Effector CD8-positive, alpha-beta T cell (primary cell): ENCODE measurements around the gene LYVE1.
"Not testable (repeated sequence)": the region's sequence is repeated elsewhere in the genome, so short reads cannot be mapped to it uniquely, and the experiment has no call there.

Experiments
- DNase-seq: peaks from one replicate; lab custom pipeline; 2025; lab: John Stamatoyannopoulos, UW
- total RNA-seq, 4 experiments: gene quantifications; one replicate each; lab custom pipeline; 2026; lab: John Stamatoyannopoulos, UW

LYVE1 gene
- 0 reads per million in 4 experiments for total RNA-seq

- DNase-seq, result no peak
Observed at GRCh38 chr11:10568486-10568941, at the start of gene LYVE1. TSS of gene LYVE1 (minus strand) at chr11:10568665. CDS start at chr11:10568532, 133 bp downstream.

GRCh38 chr11:10617551-10617950 is 49.1 kb upstream of the LYVE1 start:
- no peak for DNase-seq

DNA sequence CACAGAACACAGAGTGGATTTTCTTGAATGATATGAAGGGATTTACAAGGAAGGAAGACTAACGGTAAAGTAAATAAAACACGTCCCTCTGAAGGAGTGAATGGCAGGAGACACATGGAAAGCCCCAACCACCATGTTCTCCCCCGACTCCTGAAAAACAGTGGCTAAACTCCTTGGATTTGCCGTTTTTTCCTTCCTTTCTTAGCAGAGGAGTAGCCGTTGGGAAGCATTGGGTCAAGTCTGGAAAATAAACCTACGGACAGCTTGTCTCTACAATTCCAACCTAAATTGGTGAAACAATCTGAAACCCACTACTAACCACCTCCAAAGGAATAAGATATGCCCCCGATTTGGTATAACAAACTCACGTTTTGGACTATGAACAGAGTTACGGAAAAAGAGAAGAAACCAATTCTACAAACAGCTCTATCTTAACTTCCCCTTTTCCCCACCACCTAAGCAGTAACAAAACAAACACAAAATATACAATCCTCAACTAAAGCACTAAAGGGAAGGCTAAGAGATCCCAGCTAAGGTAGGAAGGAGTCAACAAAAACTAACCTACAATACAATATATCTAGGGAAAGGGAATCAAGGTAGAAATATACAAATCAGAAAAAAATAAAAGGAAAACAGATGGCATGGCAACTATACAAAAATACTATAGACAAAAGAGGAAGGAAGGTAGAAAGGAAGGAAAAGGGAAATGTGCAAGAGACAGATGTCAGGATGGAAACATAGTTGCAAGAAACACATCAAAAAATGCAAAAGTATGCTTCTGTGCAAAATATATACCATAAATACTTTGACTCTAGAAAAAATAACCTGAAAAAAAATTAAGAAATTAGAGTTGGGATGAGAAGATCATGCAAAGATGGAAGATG is 43.8 kb upstream of the LYVE1 start:
- no peak for DNase-seq

DNA sequence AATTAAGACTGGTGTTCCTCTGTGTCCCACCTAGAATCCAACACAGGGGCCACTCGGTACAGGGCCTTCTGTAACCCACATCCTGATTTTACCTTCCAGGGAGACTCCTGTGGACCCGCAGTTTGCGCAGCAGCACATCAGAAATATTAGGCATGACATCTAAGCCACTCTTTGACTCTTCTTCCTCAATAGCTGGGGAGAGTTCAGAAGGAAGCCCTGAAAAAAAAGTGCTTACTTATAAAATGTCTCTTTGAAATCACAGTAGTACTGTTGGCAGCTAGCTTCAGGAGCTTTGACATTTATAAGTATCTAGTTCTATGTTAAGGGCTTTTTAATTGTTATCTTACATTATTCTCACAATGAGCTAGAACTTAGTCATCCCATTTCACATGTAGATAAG is 41.2 kb upstream of the LYVE1 start:
- DNase-seq, result no peak

DNA sequence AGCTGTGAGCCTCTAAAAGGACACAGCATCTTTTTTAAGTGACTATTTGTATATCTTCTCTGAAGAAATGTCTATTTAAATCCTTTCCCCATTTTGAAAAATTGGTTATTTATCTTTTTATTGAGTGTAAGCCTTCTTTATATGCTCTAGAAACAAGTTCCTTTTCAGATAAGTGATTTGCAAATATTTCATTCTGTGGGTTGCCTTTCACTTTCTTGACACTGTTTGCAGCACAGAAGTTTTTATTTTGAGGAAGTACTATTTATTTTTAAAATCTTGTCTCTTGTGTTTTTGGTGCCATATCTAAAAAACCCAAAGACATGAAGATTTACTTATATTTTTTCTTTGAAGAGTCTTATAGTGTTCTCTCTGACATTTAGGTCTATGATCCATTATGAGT is 40.1 kb upstream of the LYVE1 start:
- DNase-seq, result no peak

- no peak for DNase-seq
Observed at GRCh38 chr11:10607462-10608132, 39.1 kb upstream of the LYVE1 start.

DNA sequence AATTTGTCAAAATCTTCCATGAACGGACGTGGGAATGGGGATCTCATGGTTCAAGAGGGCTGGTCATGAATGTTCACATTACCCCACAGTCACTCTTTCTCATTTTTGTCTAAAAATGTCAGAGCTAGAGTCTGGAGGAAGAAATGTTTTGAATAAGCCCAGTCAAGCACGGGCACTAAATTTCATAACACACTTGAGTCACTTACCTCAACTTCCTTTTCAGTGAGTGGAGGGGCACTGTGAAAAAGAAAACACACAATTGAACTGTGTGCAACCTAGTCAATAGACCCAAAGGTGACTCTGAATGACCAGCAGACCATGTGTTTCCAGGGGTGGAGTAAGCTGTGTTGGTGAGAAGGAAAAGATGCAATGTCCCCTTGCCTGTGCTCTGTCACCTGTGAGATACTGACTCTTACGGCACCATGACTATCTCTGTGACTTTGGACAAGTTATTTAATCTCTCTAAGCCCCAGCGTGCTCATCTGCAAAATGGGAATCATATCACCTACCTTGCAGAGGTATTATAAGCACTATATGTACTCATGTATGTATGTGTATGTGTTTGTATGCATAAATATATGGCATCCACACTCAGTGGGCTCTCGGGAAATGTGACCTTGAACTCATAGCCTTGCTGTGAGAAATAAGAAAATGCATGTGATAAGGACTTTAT is 38.2 kb upstream of the LYVE1 start:
- DNase-seq, result no peak

- no peak for DNase-seq
Observed at GRCh38 chr11:10605941-10606381, 37.5 kb upstream of the LYVE1 start.

- no peak for DNase-seq
Observed at GRCh38 chr11:10604798-10605197, 36.3 kb upstream of the LYVE1 start.

- DNase-seq, result no peak
Observed at GRCh38 chr11:10604340-10604748, 35.9 kb upstream of the LYVE1 start.

DNA sequence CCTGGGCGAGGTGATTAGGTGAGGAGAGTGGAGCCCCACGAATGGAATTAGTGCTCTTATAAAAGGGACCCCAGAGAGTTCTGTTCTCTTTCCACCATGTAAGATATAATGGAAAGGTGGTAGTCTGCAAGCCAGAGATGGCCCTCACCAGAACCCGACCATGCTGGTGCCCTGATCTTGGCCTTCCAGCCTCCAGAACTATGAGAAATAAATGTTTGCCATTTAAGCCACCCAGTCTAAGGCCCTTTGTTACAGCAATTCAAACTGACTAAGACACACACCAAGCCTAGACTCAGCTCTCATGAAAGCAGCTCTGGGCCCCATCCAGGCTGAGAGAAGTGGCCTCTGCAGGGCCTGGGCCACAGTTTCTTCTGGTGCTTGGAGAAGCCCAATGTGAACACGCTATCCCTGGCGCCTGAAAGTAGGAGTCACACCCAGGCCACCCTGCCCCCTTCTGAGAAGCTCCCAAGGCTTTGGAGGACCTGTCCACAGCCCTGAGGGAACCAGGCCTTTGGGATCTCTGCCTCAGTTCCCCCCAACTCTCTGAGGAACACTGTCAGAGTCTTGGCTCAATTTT is 35.3 kb upstream of the LYVE1 start:
- no peak for DNase-seq

DNA sequence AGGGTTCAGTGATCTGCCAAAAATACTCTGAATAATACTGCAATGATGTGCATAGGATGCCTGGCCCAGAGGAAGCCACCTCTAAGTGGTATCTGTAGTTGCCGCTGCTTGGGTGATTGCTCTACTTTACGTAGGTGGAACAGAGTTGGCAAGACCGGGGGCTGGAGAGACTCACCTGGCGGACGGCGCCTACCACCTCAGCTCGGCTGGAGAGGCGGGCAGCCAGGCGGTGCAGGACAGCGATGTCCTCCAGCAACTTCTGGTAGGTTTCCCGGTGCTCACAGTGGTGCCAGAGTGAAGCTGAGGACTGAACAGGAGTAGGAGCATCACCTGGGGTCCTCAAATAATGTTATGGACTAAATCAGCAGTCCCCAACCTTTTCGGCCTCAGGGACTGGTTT is 34.5 kb upstream of the LYVE1 start:
- DNase-seq, result no peak

- DNase-seq, result no peak
Observed at GRCh38 chr11:10602366-10602765, 33.9 kb upstream of the LYVE1 start.

DNA sequence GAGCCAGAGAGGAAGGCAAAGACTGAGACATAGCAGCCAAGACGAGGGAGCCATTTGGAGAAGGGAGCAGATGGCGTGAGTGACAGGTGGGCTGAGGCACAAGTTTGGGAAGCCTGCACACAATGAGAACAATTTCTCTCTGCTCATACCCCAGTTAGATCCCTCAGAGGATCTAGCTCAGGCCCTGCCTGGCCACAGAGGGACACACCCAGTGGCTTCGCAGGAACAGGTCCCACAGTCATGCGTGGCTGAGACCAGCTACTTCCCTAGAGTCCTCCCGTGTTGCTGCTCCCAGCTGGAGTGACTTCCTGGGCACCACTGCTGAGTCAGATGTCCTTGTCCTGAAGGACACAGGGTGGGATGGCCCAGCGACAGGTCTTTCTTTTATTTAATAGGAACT is 33.4 kb upstream of the LYVE1 start:
- DNase-seq, result no peak

- no peak for DNase-seq
Observed at GRCh38 chr11:10600570-10601248, 32.2 kb upstream of the LYVE1 start.

DNA sequence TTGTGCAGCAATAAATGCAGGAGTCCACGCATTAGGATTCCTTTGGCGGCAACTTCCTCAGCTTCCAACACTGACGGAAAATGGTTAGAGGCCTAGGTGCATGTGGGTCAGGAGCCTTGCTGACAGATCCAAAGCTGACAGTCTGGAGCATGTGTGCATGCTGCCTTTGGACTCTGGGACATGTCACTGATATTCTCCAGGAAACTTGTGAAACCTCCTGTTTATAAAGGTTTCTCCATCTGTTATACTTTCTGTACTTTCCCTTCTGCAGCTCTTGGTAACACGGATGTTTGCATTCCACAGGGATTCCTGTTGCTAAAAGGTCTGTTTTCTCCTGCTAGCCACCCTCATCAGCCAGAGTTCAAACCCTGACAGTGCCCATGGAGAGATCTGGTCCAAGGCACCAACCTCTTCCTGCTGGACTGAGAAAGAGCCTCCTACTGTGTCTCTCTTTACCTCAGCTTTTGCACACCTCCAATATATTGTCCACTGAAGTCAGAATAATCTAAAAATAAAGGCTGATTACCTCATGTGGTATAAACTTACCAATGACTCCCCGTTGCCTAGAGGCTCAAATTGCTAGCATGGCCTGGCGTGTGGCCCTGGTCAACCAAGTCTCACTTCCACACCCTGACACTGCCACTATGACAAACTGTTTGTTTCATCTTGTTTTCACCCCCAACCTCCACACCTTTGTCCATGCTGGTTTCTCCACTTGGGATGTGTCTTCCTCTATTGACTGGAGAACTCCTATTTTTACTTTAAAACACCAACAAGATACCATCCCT is 31.1 kb upstream of the LYVE1 start:
- no peak for DNase-seq

- DNase-seq, result no peak
Observed at GRCh38 chr11:10598816-10599215, 30.4 kb upstream of the LYVE1 start.

GRCh38 chr11:10597877-10598351 is 29.4 kb upstream of the LYVE1 start:
- DNase-seq, result no peak

GRCh38 chr11:10595840-10596239 is 27.4 kb upstream of the LYVE1 start:
- not testable (repeated sequence) for DNase-seq

- no peak for DNase-seq
Observed at GRCh38 chr11:10594407-10594806, 25.9 kb upstream of the LYVE1 start.

DNA sequence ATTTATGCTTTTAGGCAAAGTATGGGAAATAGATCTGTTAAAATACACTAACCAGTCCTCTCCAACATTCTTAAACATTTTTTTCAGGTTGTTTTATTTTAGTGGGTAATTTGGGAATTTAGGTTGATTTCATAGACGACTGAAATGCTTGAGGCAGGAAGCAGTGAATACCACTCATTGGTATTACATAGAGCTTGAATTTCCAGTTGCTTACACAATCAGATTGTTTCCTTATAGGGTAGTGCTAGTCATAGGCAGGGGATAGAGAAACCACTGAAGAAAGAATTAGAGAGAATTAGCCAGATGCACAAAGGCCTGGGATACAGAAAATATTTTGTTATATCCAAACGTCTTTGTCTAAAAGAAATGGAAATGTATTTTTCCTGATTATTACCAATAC is 23.9 kb upstream of the LYVE1 start:
- DNase-seq, result no peak
